HL-60/S4 treated with phorbol 12-myristate 13-acetate at 8.2 ng/mL for 4 days and 3 days (cell line): Measurements from ENCODE around the gene LIF.

ENCODE experiments used
- in situ Hi-C: fragments of 300-500 bp; cut with MboI; formaldehyde crosslinking; loops from 2 replicates; pipeline ENCODE4 v1.15.0; 2022; ENCODE audit warnings: low sequenced_read_pairs

Gene LIF

DNA sequence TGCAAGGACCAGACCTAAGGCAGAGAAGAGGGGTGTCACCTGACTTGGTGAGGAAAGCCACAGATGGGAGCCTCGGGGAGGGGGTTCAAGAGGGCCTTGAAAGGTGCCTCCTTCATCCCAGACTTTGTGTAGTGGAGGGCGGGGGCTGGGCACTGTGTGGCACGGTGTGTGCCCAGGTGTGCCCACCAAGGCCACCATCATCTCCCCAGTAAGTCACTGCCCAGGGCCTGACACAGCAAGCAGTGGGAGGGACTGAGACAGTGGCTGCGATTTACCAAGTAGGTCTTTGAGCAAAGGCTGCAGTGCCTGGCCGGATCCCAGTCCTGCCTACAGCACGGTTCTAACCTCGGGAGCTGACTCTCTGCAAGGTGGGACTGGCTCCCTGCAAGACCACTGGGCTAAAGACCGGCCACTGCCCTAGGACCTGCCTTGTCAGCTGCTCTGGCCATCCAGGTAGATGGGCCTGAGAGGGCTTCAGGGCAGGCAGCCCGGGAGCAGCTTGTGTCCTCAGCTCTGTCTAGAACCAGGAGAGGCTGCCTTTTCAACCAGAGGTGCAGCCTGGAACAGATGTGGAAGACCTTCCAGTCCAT is 18.7 kb upstream of the LIF start:
- in situ Hi-C loops: loop anchor here (10.0 kb wide), 1 partner anchor 70 kb away; no protein-coding TSS in a partner anchor

DNA sequence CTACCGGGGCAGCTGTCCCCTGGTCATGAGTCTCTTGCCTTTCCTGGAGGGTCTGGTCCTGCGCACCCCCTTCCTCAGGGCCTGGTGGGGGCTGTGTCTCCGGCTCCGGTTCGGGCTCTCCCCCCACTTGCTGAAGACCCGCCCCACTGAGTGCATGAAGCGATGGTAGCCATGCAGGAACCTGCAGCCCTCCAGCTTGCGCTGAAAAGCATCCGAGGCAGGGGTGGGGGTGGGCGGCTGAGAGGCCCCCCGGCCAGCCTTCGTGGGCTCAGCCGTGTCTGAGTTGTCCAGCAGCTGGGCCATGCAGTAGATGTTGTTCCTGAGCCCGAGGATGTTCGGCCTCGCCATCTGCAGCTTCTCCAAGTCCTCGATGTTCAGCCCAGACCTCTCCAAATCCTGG is 17.3 kb upstream of the LIF start:
- in situ Hi-C loops: loop anchor here (10.0 kb wide), 1 partner anchor 69 kb away; no protein-coding TSS in a partner anchor

DNA sequence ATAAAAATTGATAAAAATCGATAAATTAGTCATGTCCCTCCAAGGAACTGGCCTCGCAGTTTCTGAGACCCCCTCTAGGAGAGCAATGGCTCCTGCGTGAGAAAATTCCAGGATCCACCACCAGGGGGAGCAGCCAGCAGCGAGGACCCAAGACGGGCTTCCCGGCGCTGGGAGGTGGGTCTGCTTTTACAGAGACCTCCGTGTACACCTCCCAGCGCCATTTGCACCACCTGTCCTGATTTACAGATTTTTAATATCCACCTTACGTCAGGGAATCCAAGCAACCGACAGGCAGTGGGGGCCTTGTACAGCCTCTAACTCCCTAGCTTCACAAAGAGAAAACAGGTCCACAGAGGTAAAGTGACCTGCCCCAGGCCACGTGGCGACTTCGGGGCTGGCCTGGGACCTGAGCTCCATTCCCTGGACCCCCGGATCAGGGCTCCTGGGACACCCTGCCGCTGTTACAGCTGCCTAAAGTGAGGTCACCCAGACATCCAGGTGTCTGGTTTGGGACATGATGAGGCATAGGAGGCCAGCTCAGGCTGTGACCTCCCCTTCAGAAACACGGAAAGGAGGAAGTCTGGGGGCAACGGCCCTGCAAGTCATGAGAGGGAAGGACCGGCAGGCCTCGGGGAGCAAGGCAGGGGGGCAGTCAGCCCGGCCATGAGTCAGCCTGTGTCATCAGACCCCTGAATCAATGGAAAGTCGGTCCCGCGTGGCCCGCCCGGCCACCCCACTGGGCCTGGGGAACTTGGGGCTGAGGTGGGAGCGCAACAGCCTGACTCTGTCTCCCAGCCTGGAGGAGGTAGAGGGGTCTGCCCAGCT is 16.6 kb upstream of the LIF start:
- in situ Hi-C loops: loop anchor here (10.0 kb wide), 1 partner anchor 68 kb away; no protein-coding TSS in a partner anchor

DNA sequence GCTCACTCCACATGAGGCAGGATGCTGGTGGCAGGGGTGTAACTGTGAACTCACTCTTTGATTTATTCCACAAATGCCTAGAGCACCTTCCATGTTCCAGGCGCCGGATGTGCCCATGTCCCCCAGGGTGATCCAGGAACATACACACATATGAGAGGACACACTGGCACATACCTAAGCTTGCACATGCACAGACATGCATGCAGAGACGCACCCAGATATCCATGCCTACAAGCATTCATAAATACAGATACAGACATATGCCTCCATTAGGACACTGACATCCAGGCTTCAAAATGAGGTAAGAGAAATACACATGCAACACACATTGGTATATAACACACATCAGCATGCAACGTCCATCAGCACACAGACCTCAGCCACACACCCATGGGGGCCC is 15.6 kb upstream of the LIF start:
- in situ Hi-C loops: loop anchor here (10.0 kb wide), 1 partner anchor 67 kb away; no protein-coding TSS in a partner anchor

DNA sequence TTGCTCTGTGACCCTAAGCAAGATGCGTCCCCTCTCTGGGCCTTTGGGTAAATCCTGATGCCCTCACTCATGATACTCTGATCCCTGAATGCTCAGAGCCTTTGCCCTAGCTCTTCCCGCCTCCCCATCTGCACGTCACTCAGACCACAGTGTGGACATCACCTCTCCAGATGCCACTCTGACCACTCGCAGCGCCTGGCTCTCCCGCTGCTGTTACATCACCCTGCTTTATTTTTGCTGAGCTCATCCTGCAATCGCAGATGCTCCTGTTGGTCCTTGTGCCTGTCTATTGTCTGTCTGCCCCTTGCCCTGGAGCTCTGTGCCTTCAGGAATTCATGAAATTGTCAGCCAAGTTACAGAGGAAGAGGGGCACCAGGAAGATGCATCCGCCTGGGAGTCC is 14.6 kb upstream of the LIF start:
- in situ Hi-C loops: loop anchor here (10.0 kb wide), 1 partner anchor 66 kb away; no protein-coding TSS in a partner anchor

DNA sequence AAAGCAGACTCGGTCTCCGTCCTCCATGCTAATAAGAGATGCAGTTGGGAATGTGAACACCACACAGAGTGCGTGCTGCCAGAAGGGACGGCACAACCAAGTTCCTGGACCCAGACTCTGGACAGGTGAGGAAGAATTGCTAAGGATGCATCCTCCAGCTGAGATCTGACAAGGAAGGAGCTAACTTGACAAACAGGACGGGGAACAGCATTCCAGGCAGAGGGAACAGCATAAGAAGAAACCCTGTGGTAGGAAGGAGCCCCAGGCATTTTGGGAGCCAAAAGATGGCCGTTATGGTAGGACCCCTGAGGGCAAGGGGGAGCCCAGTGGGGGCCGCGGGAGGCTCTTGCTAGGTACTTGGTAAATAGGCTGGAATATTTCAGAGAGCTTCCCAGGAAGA is 14.1 kb upstream of the LIF start:
- in situ Hi-C loops: loop anchor here (10.0 kb wide), 1 partner anchor 66 kb away; no protein-coding TSS in a partner anchor

DNA sequence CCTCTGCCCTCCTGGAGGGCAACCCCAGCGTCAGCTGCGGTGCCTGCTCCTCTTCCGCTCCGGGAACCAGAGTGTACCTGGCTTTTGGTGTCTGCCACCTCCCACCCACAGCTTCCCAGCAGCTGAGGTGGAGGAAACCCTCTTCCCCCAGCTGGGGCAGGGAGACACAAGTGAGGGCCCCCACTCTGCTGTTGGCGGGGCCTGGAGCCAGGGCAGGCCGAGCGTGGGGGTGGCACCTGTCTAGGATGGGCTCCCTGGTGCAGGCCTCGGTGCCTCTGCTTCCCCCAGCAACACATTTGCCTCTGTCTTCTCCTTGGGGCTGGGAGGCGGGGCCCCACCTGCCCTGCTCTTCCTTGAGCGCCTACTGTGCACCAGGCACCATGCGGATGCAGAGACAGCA is 13.7 kb upstream of the LIF start:
- in situ Hi-C loops: loop anchor here (10.0 kb wide), 1 partner anchor 65 kb away; no protein-coding TSS in a partner anchor

DNA sequence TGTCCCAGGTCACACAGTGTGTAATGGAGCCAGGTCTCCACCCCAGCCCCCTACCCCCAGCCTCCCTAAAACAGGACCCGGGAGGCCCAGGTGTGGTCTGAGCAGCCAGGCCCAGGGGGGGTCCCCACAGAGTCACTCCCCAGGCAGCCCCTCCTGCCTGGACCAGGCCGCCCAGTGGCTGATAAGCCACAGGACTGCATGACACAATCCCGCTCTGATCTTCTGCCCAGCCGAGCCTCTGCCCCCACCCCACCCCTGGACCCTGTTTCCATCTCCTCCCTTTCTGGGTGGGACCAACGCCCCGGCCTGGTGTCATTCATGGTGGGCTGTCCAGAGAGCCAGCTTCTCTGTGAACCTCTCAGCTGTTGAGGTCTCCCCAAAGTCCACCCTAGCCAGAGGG is 7.8 kb upstream of the LIF start:
- in situ Hi-C loops: no loop called here

DNA sequence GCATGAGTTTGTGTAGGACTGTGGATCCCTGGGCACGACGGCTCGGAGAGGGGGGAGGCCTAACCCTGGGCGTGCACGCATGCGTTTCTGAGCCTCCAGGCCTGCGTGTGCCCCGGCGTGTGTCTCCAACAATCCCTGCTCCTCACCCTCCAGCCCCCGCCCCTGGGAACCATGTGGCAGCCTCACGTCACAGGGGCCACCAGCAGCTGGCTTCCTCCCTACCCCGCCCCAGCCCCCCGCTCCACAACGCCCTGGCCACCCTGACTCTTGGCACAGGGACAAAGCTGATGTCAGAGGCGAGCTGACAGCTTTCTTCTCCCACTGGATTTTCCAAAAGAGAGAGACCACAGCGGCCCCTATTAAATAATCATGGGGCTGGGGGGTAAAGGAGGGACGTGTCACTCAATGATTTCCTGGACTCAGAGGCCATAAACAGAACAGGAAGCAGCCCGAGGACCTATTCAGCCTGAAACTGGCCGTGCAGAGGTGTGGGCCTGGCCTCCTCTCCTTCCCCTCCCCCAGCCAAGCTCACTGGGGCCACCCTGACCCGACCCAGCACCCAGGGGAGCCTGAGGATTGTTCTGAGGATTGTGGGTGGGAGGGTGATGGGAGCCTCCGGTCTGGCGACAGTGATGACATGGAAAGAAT is 6.8 kb upstream of the LIF start:
- in situ Hi-C loops: no loop called here

DNA sequence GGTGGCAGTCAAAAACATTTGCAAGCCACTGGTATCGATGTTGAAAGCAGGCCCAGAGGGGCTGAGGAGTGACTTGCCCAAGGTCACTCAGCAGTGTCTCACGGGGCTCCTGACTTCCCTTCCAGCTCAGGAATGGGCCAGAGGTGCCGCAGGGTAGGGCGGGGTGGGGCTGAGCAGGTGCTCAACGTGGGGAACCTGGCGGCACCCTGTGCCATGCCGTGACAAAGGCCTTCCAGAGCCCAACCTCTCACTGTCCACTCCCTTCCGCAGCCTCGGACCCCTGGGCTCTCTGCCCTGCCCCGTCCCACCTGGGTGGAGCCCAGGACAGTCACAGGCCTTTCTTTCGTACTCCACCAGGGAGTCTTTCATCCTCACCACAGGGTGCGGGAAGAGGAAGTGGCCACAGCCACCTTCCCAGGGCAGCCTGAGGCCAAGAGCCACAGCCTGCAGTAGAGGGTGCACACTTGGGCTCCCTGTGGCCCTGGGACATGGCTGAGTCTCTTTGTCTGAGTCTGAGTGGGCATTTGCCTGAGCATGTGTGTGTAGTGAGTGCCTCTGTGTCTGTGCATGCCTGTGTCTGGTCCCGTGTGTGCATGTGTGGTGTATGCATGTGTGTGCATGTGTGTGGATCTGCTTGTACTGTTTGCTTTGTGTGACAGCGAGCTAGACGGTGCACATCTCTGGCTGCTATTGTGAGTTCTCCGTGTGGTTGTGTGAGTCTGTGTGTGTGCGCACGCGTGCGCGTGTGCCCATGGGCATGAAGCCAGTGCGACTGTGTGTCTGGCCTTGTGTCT is 6.0 kb upstream of the LIF start:
- in situ Hi-C loops: no loop called here

DNA sequence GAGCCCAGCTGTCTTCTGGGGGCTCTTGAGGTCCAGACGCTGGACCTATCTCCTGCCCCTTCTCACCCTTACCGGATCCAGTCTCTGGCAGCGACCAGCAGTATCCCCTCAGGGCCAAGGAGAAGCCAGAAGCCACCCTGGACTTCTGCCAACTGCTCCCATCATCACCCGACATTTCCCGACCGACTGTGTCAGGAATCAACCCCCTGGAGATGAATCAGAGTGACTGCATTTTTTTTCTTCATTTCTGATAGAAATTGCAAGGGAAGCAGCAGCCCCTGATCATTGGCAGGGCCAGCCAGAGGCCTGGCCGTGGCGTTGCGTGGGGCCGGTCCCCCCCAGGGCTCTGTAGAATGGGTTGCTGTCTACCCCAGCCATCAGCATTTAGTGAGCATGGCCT is 5.2 kb upstream of the LIF start:
- in situ Hi-C loops: no loop called here

DNA sequence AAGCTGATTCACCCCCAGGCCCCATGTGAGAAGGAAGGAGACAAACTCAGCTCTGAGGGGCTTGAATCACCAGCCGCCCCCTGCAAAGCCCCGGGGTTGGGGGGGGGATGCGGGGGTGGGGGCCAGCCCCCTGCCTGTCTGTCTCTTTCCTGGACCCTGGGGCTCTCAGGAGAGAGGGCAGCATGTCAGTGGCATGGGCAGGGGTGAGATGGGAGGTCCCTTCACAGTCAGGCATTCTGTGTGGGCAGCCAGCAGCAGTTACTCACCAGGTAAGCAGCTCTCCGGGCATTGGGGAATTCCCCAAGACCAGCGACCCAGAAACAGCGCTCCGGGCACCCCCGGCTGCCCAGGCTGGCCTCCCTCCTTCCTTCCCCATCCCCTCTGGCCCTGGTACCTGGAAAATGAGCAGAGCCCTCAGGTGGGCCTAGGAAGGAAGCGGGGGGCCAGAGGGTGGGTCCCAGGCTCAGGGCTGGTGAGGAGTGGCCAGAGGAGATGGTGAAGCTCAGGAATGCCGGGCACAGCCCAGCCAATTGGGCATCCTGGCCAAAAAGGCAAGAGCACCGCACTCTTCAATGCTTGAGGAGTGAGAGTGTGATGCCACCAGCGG is 4.2 kb upstream of the LIF start:
- in situ Hi-C loops: no loop called here

DNA sequence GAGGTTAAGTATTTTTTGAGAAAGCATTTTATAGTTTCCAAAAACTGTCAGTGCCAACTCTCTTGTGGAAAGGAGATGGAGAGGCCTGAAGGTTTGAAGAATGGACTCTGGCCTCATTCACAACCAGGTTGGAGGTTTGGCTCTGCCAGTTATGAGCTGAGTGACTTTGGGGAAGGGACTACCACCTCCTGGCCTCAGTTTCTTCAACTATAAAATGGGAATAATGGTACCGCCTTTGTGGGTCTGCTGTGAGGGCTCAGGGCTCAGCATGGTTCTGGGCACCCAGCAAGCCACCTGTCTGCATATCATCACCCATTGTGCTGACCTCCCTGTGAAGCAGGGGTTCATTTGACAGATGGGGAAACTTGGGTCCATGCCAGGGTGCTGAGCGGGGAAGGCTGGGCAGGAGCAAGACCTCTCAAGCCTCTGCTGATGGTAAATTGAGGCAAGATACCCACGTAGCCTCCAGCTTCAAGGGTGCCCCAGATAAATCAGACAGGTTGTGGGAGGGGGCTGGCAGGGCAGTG is 3.5 kb upstream of the LIF start:
- in situ Hi-C loops: no loop called here

DNA sequence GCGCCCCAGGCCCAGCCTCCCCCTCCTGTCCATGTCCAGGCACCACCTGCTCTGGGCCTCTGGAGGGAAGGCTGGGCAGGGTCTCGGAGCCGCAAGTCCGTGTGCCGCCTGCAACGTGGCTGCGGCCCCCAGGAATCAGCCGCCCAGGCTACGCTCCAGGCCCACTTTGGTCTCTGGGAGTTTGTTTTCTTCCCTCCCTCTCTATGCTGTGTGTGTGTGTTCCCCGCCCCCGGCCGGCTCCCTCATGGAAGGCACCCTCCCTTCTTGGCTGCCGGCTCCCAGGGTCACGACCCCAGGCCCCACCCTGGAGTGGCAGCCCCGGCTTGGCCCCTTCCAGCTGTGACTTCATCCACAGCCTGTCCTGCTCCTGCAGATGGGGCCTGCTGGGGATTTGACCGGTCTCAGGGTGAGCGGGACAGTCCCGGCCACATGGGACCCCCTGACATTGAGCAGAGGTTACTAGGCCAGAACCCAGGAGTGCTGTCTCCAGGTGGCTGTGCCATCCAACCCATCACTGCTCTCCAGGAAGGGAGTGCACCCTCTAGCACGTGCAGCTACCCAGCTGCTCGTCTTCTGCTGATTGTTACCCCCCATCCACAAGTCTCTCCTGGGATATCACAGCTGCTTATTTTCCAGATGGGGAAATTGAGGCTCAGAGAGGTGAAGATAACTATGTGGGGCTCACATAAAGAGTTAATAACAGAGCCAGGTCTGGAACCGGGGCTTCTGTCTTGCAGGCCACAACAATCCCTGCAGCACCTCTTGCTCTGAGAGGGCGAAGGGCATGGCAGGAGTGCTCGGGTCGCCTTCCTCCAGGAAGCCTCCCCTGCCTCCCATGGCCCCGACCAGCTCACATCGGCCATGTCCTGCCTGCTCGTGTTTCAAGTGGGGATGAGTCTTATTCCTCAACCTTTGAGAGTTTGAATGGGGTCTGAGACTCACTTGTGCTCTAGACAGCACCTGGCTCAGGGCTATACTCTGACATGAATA is 2.8 kb upstream of the LIF start:
- in situ Hi-C loops: no loop called here

DNA sequence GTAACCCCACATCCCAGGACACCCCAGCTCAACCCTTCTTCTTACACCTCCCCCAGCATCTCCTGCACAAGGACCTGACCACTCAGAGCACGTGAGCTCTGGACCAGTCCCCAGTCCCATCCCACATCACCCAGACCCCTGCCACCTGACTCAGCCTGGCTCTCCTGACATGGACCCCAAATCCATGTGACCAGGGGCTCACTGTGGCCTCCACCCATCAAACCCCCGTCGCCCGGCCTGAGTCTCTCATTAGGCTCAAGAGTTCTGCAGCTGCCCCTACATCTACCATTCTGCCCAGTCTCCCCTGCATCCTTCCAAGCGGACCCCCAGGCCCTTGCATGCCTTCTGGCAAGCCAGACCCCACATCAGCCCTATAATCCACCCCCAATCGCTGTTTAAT is 1.9 kb upstream of the LIF start:
- in situ Hi-C loops: no loop called here

DNA sequence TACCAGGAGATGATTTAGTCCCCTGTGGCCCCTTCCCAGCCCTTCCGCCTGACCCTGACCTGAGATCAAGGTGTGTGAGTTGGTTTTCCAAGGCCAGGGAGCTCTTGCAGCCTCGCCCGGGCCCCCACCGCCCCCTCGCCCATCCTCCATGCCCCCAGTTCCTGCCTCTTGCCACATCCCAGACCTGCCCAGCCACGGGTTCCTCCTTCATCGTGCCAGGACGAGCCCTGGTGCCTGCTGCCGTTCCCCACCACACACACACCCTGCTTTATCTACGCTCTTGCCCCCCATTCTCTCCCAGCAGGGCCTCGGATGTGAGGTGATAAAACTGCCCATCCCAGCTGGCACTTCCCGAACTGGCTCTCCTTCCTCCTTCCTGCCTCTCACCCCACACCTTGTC is 1.4 kb upstream of the LIF start:
- in situ Hi-C loops: no loop called here

DNA sequence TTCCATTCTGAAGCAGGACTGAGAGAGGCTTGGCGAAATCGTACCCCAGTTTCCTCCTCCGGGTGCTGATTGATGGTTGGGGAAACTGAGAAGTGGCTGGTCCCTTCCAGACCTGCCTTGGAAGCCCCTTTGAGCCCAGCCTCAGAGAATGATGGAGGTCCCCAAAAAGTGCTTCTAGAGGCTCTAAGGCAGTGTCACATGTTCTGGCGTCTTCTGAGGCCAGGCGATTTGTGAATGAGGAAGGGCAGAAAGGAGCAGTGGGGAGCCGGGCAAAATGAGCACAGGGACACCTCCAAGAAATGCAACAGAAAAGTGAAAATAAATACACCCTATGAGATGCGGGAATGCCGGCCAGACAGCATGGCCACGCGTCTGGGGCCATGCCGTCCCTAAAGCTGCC is 1.0 kb upstream of the LIF start:
- in situ Hi-C loops: no loop called here

DNA sequence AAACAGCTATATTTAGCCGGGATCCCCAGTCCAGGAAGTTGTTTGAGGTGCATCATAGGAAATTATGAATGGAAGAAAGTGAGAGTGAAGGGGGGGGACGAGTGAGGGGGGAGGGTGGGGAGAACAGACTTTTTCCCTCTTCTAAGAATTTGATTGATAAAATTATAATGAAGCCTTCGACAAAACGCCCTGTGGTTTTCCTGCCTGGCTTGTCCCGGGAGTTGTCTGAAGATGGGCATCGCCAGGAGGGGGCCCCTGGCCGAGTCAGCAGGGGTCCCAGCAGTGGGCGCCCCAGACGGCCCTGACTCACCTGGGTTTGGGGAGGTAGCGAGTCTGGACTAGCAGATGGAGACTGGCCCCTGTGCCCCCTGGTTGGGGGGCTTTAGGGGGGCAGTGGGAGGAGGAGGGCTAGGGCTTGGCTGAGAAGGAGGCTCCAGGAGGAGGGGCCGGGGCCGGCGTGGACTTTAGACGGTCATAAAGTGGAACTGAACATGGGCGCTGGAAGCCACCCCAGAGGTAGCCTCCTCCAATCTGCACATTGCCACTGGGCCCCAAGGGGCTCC is 336 bp upstream of the LIF start:
- in situ Hi-C loops: no loop called here
